Lower lobe of right lung (tissue), 2 donors: ENCODE measurements around the gene MACROD1. TPM values are rescaled to one million over a fixed set of nuclear protein-coding genes. Genes with fewer than 3 reads are reported as not detected.

Experiments used
- ATAC-seq, 2 donors: fragments of 200-7000 bp; cut with Tn5 transposase; one replicate each; pipeline ENCODE4 v1.9.1; 2020 to 2022; ENCODE audit warnings: mild to moderate bottlenecking in 2 of 2, moderate library complexity in 2 of 2
- DNase-seq: peaks from one replicate; pipeline ENCODE4 v3.0.0-alpha.2; 2020
- H3K27ac ChIP-seq: fragments of 200-600 bp; one replicate; pipeline ENCODE4 v1.8.0; 2022
- H3K27me3 ChIP-seq: fragments of 200-600 bp; one replicate; pipeline ENCODE4 v1.8.0; 2022; ENCODE audit warnings: low read depth
- H3K36me3 ChIP-seq: fragments of 200-600 bp; one replicate; pipeline ENCODE4 v1.8.0; 2022; ENCODE audit warnings: mild to moderate bottlenecking
- H3K4me1 ChIP-seq: fragments of 200-600 bp; one replicate; pipeline ENCODE4 v1.8.0; 2022
- H3K4me3 ChIP-seq: fragments of 200-600 bp; one replicate; pipeline ENCODE4 v1.8.0; 2022; ENCODE audit warnings: mild to moderate bottlenecking
- H3K9me3 ChIP-seq: fragments of 200-600 bp; one replicate; pipeline ENCODE4 v1.8.0; 2022
- CTCF ChIP-seq: fragments of 200-600 bp; IDR thresholded peaks from one replicate; pipeline ENCODE4 v1.8.0; 2022; ENCODE audit warnings: antibody characterized with exemption, mild to moderate bottlenecking
- intact Hi-C: fragments of 100-400 bp; cut with DNase I; formaldehyde crosslinking; loops from one replicate; pipeline ENCODE4 v1.11.0; 2022
- total RNA-seq: library from RNA; stranded (reverse); fragmentation: NEBNext Ultra II Directional; extraction: Animal tissue kit (Norgen Biotek cat#: 25700); gene quantifications from one replicate; pipeline ENCODE4 v1.2.1, GENCODE V29; 2021
- donor health status: DM: no; HTN: yes; CAD: no; lungs with severe emphysema.

The MACROD1 gene
- total RNA-seq, 1 donor from 2014 or later = 15.0 TPM

- Histone ChIP-seq H3K27ac (no peak overlapping the region), H3K27me3 (no peaks in the 10 kb centered on the region), H3K4me1 (no peaks in the 10 kb centered on the region), H3K4me3 (no peak overlapping the region), H3K9me3 (no peaks in the 10 kb centered on the region), H3K36me3 (no peaks in the 10 kb centered on the region)
- intact Hi-C loops = no loop called here
- TF ChIP-seq CTCF = no peak
- ATAC-seq (no peak), DNase-seq (no peak)
These were observed 92.4 kb downstream of the MACROD1 start for GRCh38 chr11:64073542-64073941.

- Histone ChIP-seq H3K4me3 (no peak overlapping the region), H3K27me3 (no peaks in the 10 kb centered on the region), H3K4me1 (no peaks in the 10 kb centered on the region), H3K27ac (no peak overlapping the region), H3K36me3 (no peaks in the 10 kb centered on the region), H3K9me3 (no peaks in the 10 kb centered on the region)
- intact Hi-C loops = no loop called here
- no peak for DNase-seq
- no peak for ATAC-seq
- no peak for TF ChIP-seq CTCF
These were observed 93.0 kb downstream of the MACROD1 start for GRCh38 chr11:64072871-64073270.

GRCh38 chr11:64072403-64072802, 93.5 kb downstream of the MACROD1 start:
- TF ChIP-seq CTCF = no peak
- no peaks in the 10 kb centered on the region for H3K9me3 ChIP-seq
- H3K4me3 ChIP-seq = no peak overlapping the region
- ATAC-seq (no peak), DNase-seq (no peak)
- no peaks in the 10 kb centered on the region for H3K4me1 ChIP-seq
- no peaks in the 10 kb centered on the region for H3K36me3 ChIP-seq
- intact Hi-C loops = no loop called here
- H3K27ac ChIP-seq = no peak overlapping the region
- no peaks in the 10 kb centered on the region for H3K27me3 ChIP-seq

- Histone ChIP-seq H3K27ac (no peak overlapping the region), H3K4me3 (no peak overlapping the region), H3K4me1 (no peaks in the 10 kb centered on the region), H3K36me3 (no peaks in the 10 kb centered on the region), H3K9me3 (no peaks in the 10 kb centered on the region), H3K27me3 (no peaks in the 10 kb centered on the region)
- TF ChIP-seq CTCF = no peak
- DNase-seq = no peak
- ATAC-seq = no peak
- intact Hi-C loops = no loop called here
These were observed 94.1 kb downstream of the MACROD1 start for GRCh38 chr11:64071849-64072248.

- no peak overlapping the region for H3K4me3 ChIP-seq
- no peaks in the 10 kb centered on the region for H3K4me1 ChIP-seq
- intact Hi-C loops = no loop called here
- H3K9me3 ChIP-seq = no peaks in the 10 kb centered on the region
- no peaks in the 10 kb centered on the region for H3K36me3 ChIP-seq
- no peak for TF ChIP-seq CTCF
- no peaks in the 10 kb centered on the region for H3K27me3 ChIP-seq
- no peak for ATAC-seq
- H3K27ac ChIP-seq = no peak overlapping the region
- DNase-seq = no peak
These were observed 95.6 kb downstream of the MACROD1 start for GRCh38 chr11:64070314-64070681.
